ENCODE results near the gene ACSM5. TPM values are rescaled to one million over a fixed set of nuclear protein-coding genes. Genes with fewer than 3 reads are reported as not detected.

ACSM5 gene
- total RNA-seq, 1 donor from 2014 or later: not detected

DNA sequence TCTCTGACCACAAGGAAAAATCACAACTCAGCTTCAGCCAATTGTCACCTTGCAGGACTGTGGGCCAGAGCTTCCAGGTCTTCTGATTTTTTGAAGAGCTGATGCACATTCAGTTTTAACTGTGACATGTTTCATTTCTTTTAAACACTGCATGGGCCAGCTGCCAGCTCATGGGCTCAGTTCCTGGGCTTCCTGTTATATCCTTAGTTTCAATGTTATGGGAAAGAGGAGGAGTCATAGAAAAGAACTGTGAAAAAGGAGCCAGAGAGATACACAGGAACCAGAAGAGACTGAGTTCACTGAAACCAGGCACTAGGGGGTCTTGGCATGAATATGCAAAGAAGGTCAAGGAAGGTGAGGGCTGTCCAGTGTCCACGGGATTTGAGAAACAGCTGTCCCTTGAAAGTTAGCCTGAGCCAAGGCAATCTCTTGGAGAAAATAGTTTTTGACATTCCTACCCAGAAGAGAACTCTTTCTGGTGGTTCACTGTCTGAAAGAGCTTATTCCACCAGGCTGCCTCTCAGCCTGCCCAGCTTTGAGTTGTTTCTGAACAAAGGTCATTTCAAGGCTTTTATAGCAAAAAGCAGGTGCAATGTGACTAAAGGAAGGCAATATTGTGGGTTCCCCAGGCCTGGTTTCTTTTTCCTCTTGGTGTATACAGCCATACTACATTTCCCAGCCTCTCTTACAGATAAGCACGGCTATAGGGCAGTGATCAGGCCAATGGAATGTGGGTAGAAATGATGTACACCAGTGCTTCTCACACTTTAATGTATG lies 15.3 kb upstream of the ACSM5 start:
- H3K27me3 Mint-ChIP-seq (ENCODE audit: low read depth): no peaks in the 10 kb centered on the region
- peaks cover 21% of the 10 kb centered on the region for H3K4me1 Mint-ChIP-seq
- H3K36me3 Mint-ChIP-seq (ENCODE audit: low read depth): no peaks in the 10 kb centered on the region
- no peak overlapping the region for H3K27ac Mint-ChIP-seq (ENCODE audit: unreplicated experiment)
- no peak for DNase-seq (ENCODE audit: low read depth, low spot score)
- H3K4me3 Mint-ChIP-seq: no peak overlapping the region
- TF ChIP-seq, protein P1, sequence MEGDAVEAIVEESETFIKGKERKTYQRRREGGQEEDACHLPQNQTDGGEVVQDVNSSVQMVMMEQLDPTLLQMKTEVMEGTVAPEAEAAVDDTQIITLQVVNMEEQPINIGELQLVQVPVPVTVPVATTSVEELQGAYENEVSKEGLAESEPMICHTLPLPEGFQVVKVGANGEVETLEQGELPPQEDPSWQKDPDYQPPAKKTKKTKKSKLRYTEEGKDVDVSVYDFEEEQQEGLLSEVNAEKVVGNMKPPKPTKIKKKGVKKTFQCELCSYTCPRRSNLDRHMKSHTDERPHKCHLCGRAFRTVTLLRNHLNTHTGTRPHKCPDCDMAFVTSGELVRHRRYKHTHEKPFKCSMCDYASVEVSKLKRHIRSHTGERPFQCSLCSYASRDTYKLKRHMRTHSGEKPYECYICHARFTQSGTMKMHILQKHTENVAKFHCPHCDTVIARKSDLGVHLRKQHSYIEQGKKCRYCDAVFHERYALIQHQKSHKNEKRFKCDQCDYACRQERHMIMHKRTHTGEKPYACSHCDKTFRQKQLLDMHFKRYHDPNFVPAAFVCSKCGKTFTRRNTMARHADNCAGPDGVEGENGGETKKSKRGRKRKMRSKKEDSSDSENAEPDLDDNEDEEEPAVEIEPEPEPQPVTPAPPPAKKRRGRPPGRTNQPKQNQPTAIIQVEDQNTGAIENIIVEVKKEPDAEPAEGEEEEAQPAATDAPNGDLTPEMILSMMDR (conservative IDR thresholded peaks at IDR 0.05): no peak
- H3K9me3 Mint-ChIP-seq: no peaks in the 10 kb centered on the region

DNA sequence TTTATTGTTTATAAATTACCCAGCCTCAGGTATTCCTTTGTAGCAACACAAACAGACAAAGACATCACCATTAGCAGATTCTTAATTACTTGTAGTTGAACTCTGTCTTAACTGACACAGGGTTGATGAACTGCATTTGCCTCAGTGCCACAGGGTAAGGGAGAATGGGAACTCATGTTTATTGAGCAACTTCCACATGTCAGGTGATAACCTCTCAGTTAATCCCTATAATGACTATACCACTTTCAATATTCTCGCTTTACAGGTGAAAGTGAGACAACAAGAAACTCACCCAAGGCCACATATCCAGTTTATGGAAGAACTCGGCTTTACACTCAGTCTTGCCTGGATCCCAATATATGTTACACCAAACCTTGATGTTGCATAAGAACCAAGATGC lies 13.4 kb upstream of the ACSM5 start:
- Mint-ChIP-seq H3K36me3 (ENCODE audit: low read depth) (no peaks in the 10 kb centered on the region), H3K9me3 (no peaks in the 10 kb centered on the region), H3K4me3 (no peak overlapping the region), H3K27ac (ENCODE audit: unreplicated experiment) (no peak overlapping the region), H3K4me1 (peaks cover 21% of the 10 kb centered on the region), H3K27me3 (ENCODE audit: low read depth) (no peaks in the 10 kb centered on the region)
- TF ChIP-seq, protein P1 (conservative IDR thresholded peaks at IDR 0.05): no peak
- DNase-seq (ENCODE audit: low read depth, low spot score): no peak

DNA sequence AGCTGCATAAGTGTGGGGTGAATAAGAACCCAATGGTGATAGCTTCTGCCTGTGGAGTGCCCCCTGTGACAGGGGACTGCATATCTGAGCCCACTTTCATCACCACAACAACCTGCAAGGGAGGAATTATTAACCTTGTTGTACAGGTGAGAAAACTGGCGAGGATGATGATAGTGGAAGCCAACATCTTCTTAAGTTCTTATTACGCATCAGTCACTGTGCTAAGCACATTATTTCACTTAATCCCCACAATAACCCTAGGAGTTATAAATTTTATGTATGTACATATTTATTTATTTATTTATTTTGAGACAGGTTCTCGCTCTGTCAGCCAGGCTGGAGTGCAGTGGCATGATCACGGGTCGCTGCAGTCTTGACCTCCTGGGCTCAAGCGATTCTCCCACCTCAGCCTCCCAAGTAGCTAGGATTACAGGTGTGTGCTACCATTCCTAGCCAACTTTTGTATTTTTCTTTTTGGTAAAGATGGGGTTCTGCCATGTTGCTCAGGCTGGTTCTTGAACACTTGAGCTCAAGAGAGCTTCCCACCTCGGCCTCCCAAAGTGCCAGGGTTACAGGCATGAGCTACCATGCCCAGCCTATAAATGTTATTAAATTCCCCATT lies 12.4 kb upstream of the ACSM5 start:
- Mint-ChIP-seq H3K4me3 (no peak overlapping the region), H3K9me3 (no peaks in the 10 kb centered on the region), H3K36me3 (ENCODE audit: low read depth) (no peaks in the 10 kb centered on the region), H3K27me3 (ENCODE audit: low read depth) (no peaks in the 10 kb centered on the region), H3K4me1 (peaks cover 23% of the 10 kb centered on the region), H3K27ac (ENCODE audit: unreplicated experiment) (peak overlapping the region; percentile 52)
- no peak for DNase-seq (ENCODE audit: low read depth, low spot score)
- TF ChIP-seq, protein P1 (conservative IDR thresholded peaks at IDR 0.05): no peak

DNA sequence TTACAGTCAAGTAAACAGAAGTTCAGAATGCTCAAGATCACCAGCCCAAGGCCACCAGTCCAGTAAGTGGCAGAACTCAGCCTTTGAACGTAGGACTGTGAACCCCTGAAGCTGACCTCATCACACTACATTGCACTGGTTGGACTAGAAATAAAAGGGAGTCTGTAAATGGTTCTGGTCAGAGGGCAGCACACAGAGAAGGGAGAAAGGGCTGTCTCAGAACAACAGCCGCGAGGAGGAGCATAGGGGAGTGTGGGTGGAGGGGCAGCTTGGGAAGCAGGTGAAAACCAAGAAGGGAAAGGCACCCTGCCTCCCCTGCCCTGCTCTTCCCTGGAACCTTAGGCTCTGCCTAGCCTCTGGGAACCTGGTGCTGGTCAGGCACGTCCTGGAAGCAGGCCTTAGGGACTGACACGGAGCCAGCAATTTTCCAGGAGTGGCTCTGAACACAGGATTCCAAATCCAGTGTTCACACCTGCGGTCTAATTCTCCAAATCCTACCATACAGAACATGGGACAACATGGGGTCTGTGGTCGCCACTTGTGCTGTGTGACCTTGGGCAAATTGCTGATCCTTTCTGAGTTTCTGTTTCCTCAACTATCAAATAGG lies 11.8 kb upstream of the ACSM5 start:
- Mint-ChIP-seq H3K4me1 (peaks cover 26% of the 10 kb centered on the region), H3K27me3 (ENCODE audit: low read depth) (no peaks in the 10 kb centered on the region)

DNA sequence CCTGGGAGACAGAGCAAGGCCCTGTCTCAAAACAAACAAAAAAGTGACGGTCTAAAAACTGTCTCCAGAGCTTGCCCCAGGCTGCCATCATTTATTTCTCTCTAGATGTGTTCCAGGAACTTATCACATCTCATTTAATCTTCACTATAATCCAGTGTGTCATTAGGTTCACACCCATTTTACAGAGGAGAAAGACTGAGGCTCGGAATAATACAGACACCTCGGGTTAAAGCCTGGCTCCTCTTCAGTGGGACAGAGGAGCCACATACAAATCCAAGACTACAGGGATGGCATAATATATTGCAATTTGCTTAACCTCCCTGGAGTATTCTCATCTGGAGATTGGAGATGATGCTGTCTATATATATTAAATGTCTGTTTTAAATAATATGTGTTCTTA lies 10.7 kb upstream of the ACSM5 start:
- Mint-ChIP-seq H3K27ac (ENCODE audit: unreplicated experiment) (no peak overlapping the region), H3K9me3 (no peaks in the 10 kb centered on the region), H3K27me3 (ENCODE audit: low read depth) (no peaks in the 10 kb centered on the region), H3K4me3 (no peak overlapping the region), H3K36me3 (ENCODE audit: low read depth) (no peaks in the 10 kb centered on the region), H3K4me1 (peaks cover 25% of the 10 kb centered on the region)
- TF ChIP-seq, protein P1 (conservative IDR thresholded peaks at IDR 0.05): no peak
- no peak for DNase-seq (ENCODE audit: low read depth, low spot score)

More for the DNA sequence above, 11.8 kb upstream of the ACSM5 start:
- Mint-ChIP-seq H3K9me3 (no peaks in the 10 kb centered on the region), H3K36me3 (ENCODE audit: low read depth) (no peaks in the 10 kb centered on the region), H3K27ac (ENCODE audit: unreplicated experiment) (peak overlapping the region; percentile 52), H3K4me3 (no peak overlapping the region)
- TF ChIP-seq, protein P1 (conservative IDR thresholded peaks at IDR 0.05): no peak
- no peak for DNase-seq (ENCODE audit: low read depth, low spot score)

All from neural crest cell (in vitro differentiated cells).